Dedifferentiated amniotic fluid mesenchymal stem cell (primary cell): Measurements from ENCODE around the gene SORCS2.

Experiments used
- DNase-seq: peaks from one replicate; pipeline ENCODE4 v3.0.0-alpha.2; 2016; ENCODE audit errors: extremely low spot score

SORCS2 gene

GRCh38 chr4:7375427-7375826 is 183.1 kb downstream of the SORCS2 start:
- DNase-seq, result peak; percentile 65

- DNase-seq, result no peak
Observed at GRCh38 chr4:7377223-7377865, 185.0 kb downstream of the SORCS2 start.

GRCh38 chr4:7379186-7379585 is 186.8 kb downstream of the SORCS2 start:
- DNase-seq, result no peak

GRCh38 chr4:7379719-7380118 is 187.4 kb downstream of the SORCS2 start:
- no peak for DNase-seq

GRCh38 chr4:7381221-7381889 is 189.0 kb downstream of the SORCS2 start:
- DNase-seq, result no peak

- no peak for DNase-seq
Observed at GRCh38 chr4:7381890-7382633, 189.7 kb downstream of the SORCS2 start.

- DNase-seq, result no peak
Observed at GRCh38 chr4:7382634-7383014, 190.3 kb downstream of the SORCS2 start.

GRCh38 chr4:7383266-7383665 is 190.9 kb downstream of the SORCS2 start:
- no peak for DNase-seq

GRCh38 chr4:7384003-7384928 is 191.9 kb downstream of the SORCS2 start:
- no peak for DNase-seq

GRCh38 chr4:7384929-7385890 is 192.9 kb downstream of the SORCS2 start:
- no peak for DNase-seq

GRCh38 chr4:7387925-7388324 is 195.6 kb downstream of the SORCS2 start:
- no peak for DNase-seq

GRCh38 chr4:7388627-7389026 is 196.3 kb downstream of the SORCS2 start:
- no peak for DNase-seq

- no peak for DNase-seq
Observed at GRCh38 chr4:7389101-7389701, 196.9 kb downstream of the SORCS2 start.

GRCh38 chr4:7389719-7390118 is 197.4 kb downstream of the SORCS2 start:
- DNase-seq, result no peak

GRCh38 chr4:7390336-7390735 is 198.0 kb downstream of the SORCS2 start:
- no peak for DNase-seq

GRCh38 chr4:7390906-7391636 is 198.7 kb downstream of the SORCS2 start:
- no peak for DNase-seq

GRCh38 chr4:7391637-7392437 is 199.5 kb downstream of the SORCS2 start:
- DNase-seq, result no peak
